B cell (primary cell): ENCODE data around the gene KCND1. TPM values are rescaled to one million over a fixed set of nuclear protein-coding genes. Genes with fewer than 3 reads are reported as not detected.

Experiments
- ATAC-seq: fragments of 200-7000 bp; cut with Tn5 transposase; one replicate; pipeline ENCODE4 v1.10.0; 2021; ENCODE audit warnings: low read depth, mild to moderate bottlenecking, moderate number of reproducible peaks, moderate library complexity
- CTCF ChIA-PET: fragments of 350-600 bp; sonication (Branson Sonifier 250); formaldehyde crosslinking; loops from one replicate; lab custom pipeline; 2021; ENCODE audit warnings: antibody characterized with exemption, inconsistent platforms; lab: Charles Lee
- POLR2A ChIA-PET: fragments of 350-600 bp; sonication (Branson Sonifier 250); formaldehyde crosslinking; loops from one replicate; lab custom pipeline; 2021; ENCODE audit warnings: antibody characterized with exemption; lab: Charles Lee
- DNase-seq: peaks from one replicate; pipeline ENCODE4 v3.0.0; 2013
- H2AFZ ChIP-seq: 2 replicates; pipeline ENCODE4 v1.6.1; 2012; ENCODE audit warnings: mild to moderate bottlenecking, low read depth, low read length; ENCODE audit not compliant: insufficient read depth, poor library complexity, severe bottlenecking
- H3K27ac ChIP-seq, 2 donors: 1 replicate in 1 of 2; 2 replicates in 1 of 2; pipeline ENCODE4 v1.5.1; 2012 to 2013; ENCODE audit warnings: low read length in 2 of 2, mild to moderate bottlenecking in 2 of 2, moderate library complexity in 1 of 2
- H3K27me3 ChIP-seq, 4 experiments: fragments of 200-600 bp in 1 of 4; sonication (generic) in 1 of 4; replicated peaks in 1 of 4; 1 replicate in 2 of 4; 2 replicates in 2 of 4; pipeline versions ENCODE4 v1.6.1 to v1.7.0; 2013 to 2016; ENCODE audit warnings: low read length in 3 of 4, mild to moderate bottlenecking in 2 of 4, mixed read lengths in 1 of 4, moderate library complexity in 1 of 4; ENCODE audit not compliant: insufficient read depth in 4 of 4, control insufficient read depth in 3 of 4; ENCODE audit errors: control extremely low read depth in 1 of 4
- H3K36me3 ChIP-seq, 2 experiments: replicated peaks in 1 of 2; 1 replicate in 1 of 2; 2 replicates in 1 of 2; pipeline versions ENCODE4 v1.6.1 to v1.7.1; 2013; ENCODE audit warnings: low read length in 1 of 2; ENCODE audit not compliant: insufficient read depth in 2 of 2, control insufficient read depth in 1 of 2; ENCODE audit errors: control extremely low read depth in 1 of 2, extremely low read depth in 1 of 2
- H3K4me1 ChIP-seq, 2 donors: fragments of 200-600 bp in 1 of 2; sonication (generic) in 1 of 2; 1 replicate in 1 of 2; 2 replicates in 1 of 2; pipeline versions ENCODE4 v1.5.1 to v1.6.1; 2013 to 2017; ENCODE audit warnings: low read length in 2 of 2; ENCODE audit not compliant: control insufficient read depth in 2 of 2, insufficient read depth in 2 of 2
- H3K4me2 ChIP-seq: replicated peaks from 2 replicates; pipeline ENCODE3; 2012; ENCODE audit warnings: mild to moderate bottlenecking, low read depth, low read length; ENCODE audit not compliant: poor library complexity, severe bottlenecking
- H3K4me3 ChIP-seq, 5 experiments: fragments of 200-600 bp in 1 of 5; sonication (generic) in 1 of 5; 1 replicate in 3 of 5; 2 replicates in 2 of 5; pipeline versions ENCODE4 v1.5.1 to v1.7.0; 2011 to 2016; ENCODE audit warnings: low read length in 4 of 5, mild to moderate bottlenecking in 4 of 5, low read depth in 2 of 5, control low read depth in 1 of 5, moderate library complexity in 1 of 5; ENCODE audit not compliant: insufficient read depth in 1 of 5; ENCODE audit errors: control extremely low read depth in 1 of 5, extremely low read depth in 1 of 5
- H3K79me2 ChIP-seq: fragments of 200-600 bp; sonication (generic); one replicate; pipeline ENCODE4 v1.6.0; 2016; ENCODE audit warnings: low read length; ENCODE audit not compliant: control insufficient read depth, insufficient read depth
- H3K9ac ChIP-seq: fragments of 200-600 bp; sonication (generic); 2 replicates; pipeline ENCODE4 v1.6.1; 2017; ENCODE audit warnings: mild to moderate bottlenecking, low read length, moderate library complexity
- H3K9me3 ChIP-seq, 3 donors: one replicate each; pipeline versions ENCODE4 v1.6.1 to v1.7.1; 2013; ENCODE audit warnings: low read length in 2 of 3; ENCODE audit not compliant: control insufficient read depth in 2 of 3, insufficient read depth in 1 of 3; ENCODE audit errors: control extremely low read depth in 1 of 3
- H4K20me1 ChIP-seq: 2 replicates; pipeline ENCODE4 v1.6.0; 2012; ENCODE audit warnings: mild to moderate bottlenecking, low read length; ENCODE audit not compliant: insufficient read depth, control insufficient read depth, poor library complexity, severe bottlenecking
- H3K27ac Mint-ChIP-seq: one replicate; pipeline ENCODE4 v1.8.0; 2021; ENCODE audit warnings: mixed read lengths
- H3K27me3 Mint-ChIP-seq: one replicate; pipeline ENCODE4 v1.8.0; 2021; ENCODE audit warnings: mixed read lengths
- H3K4me1 Mint-ChIP-seq: one replicate; pipeline ENCODE4 v1.8.0; 2021; ENCODE audit warnings: mixed read lengths
- H3K4me3 Mint-ChIP-seq: one replicate; pipeline ENCODE4 v1.8.0; 2021; ENCODE audit warnings: mixed read lengths
- H3K9me3 Mint-ChIP-seq: one replicate; pipeline ENCODE4 v1.8.0; 2022; ENCODE audit warnings: mixed read lengths; ENCODE audit not compliant: insufficient read depth
- CTCF ChIP-seq: fragments of 200-600 bp; IDR thresholded peaks from one replicate; pipeline ENCODE4 v1.8.0; 2022; ENCODE audit warnings: antibody characterized with exemption, mild to moderate bottlenecking
- EZH2 ChIP-seq: IDR thresholded peaks from 2 replicates; pipeline ENCODE4 v1.6.1; 2012; ENCODE audit warnings: borderline replicate concordance, low read depth, mild to moderate bottlenecking, moderate library complexity, low read length; ENCODE audit not compliant: insufficient read depth, poor library complexity, severe bottlenecking
- WGBS: methylation state at CpG from one replicate; pipeline ENCODE4 v1.1.5; 2013; ENCODE audit warnings: missing lambda C conversion rate; ENCODE audit not compliant: insufficient coverage; 5-methylcytosine and 5-hydroxymethylcytosine counted together
- intact Hi-C: fragments of 100-400 bp; cut with micrococcal nuclease; formaldehyde crosslinking; loops from one replicate; pipeline ENCODE4 v1.10.0; 2022
- polyA plus RNA-seq: library from polyadenylated mRNA; depleted of rRNA; stranded (reverse); fragments of >200 nt; gene quantifications from 2 replicates; pipeline ENCODE4 v1.2.3, GENCODE V29; 2012
- total RNA-seq, 2 donors: library from RNA; stranded (reverse); fragments of 120-200 nt in 1 of 2; gene quantifications; 1 replicate in 1 of 2; 2 replicates in 1 of 2; pipeline versions ENCODE4 v1.2.3 to v1.2.4, GENCODE V29; 2013 to 2022

KCND1 gene
- total and polyA plus RNA-seq, 2 donors (not counting 1 experiment from before 2014, with no cell fraction given): 2.2 to 2.3 TPM

- Histone ChIP-seq H4K20me1 (peaks cover 4% of the 10 kb centered on the region), H3K27ac (no peak overlapping the region), H2AFZ (no peak overlapping the region), H3K36me3 (peaks cover 0 to 32% of the 10 kb centered on the region in 2 experiments), H3K4me3 (no peak overlapping the region), H3K4me1 (peaks cover 8 to 11% of the 10 kb centered on the region in 2 donors), H3K79me2 (peaks cover 32% of the 10 kb centered on the region), H3K9me3 (no peaks in the 10 kb centered on the region), H3K4me2 (no peak overlapping the region), H3K27me3 (no peaks in the 10 kb centered on the region), H3K9ac (no peak overlapping the region)
- ChIA-PET CTCF (interaction anchor here (1.0 kb wide), 1 partner anchor 16 kb away, joined by 3 read pairs; no protein-coding TSS in a partner anchor), POLR2A (no interaction called here)
- no peak overlapping the region for H3K27ac Mint-ChIP-seq
- H3K4me3 Mint-ChIP-seq: no peak overlapping the region
- H3K9me3 Mint-ChIP-seq: no peaks in the 10 kb centered on the region
- 80% methylated on average over 2 of the region's 6 CpGs for WGBS
- DNase-seq (no peak), ATAC-seq (no peak)
- intact Hi-C loops: no loop called here
- H3K4me1 Mint-ChIP-seq: peaks cover 28% of the 10 kb centered on the region
- H3K27me3 Mint-ChIP-seq: no peaks in the 10 kb centered on the region
- TF ChIP-seq EZH2 (no peak), CTCF (no peak)
These were observed 25.3 kb upstream of the KCND1 start for GRCh38 chrX:48996969-48997368.

GRCh38 chrX:48992341-48992740 is 20.7 kb upstream of the KCND1 start:
- H3K9me3 ChIP-seq: no peaks in the 10 kb centered on the region
- no peaks in the 10 kb centered on the region for H4K20me1 ChIP-seq
- no peak for DNase-seq
- peaks cover 9% of the 10 kb centered on the region for H3K79me2 ChIP-seq
- H3K27me3 ChIP-seq: no peaks in the 10 kb centered on the region
- no peak overlapping the region for H3K4me2 ChIP-seq
- no peak overlapping the region for H3K4me3 Mint-ChIP-seq
- H2AFZ ChIP-seq: no peak overlapping the region
- peaks cover 2% of the 10 kb centered on the region for H3K4me1 Mint-ChIP-seq
- ChIA-PET CTCF (no interaction called here), POLR2A (no interaction called here)
- H3K27ac ChIP-seq: no peak overlapping the region
- ATAC-seq: no peak
- no peak for TF ChIP-seq EZH2
- TF ChIP-seq CTCF: no peak
- H3K4me1 ChIP-seq: no peaks in the 10 kb centered on the region
- intact Hi-C loops: no loop called here
- no peaks in the 10 kb centered on the region for H3K27me3 Mint-ChIP-seq
- no peaks in the 10 kb centered on the region for H3K9me3 Mint-ChIP-seq
- H3K4me3 ChIP-seq: no peak overlapping the region
- peaks cover 0 to 49% of the 10 kb centered on the region in 2 experiments for H3K36me3 ChIP-seq
- no peak overlapping the region for H3K27ac Mint-ChIP-seq
- H3K9ac ChIP-seq: no peak overlapping the region
